ENCODE data around the gene L3MBTL4.

DNA sequence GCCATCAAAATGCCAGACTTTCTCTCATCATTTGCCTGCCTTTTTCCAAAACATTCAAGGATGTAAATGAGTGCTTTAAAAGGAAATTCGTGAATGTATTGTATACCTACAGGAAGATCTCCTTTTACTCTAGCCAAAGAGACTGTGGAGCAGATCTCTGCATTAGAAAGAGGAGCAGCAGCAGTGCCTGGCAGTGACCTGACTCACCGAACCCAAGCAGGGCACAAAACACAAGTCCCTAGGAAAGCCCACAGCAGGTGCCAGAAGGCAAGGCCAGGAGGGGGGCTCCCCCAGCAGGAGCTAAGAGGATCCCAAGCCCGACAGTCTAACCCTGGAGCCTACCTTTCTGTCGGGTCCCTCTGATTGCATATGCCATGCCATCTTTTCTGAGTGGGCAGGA, 47.9 kb downstream of the L3MBTL4 start:
- TF ChIP-seq, protein P1, sequence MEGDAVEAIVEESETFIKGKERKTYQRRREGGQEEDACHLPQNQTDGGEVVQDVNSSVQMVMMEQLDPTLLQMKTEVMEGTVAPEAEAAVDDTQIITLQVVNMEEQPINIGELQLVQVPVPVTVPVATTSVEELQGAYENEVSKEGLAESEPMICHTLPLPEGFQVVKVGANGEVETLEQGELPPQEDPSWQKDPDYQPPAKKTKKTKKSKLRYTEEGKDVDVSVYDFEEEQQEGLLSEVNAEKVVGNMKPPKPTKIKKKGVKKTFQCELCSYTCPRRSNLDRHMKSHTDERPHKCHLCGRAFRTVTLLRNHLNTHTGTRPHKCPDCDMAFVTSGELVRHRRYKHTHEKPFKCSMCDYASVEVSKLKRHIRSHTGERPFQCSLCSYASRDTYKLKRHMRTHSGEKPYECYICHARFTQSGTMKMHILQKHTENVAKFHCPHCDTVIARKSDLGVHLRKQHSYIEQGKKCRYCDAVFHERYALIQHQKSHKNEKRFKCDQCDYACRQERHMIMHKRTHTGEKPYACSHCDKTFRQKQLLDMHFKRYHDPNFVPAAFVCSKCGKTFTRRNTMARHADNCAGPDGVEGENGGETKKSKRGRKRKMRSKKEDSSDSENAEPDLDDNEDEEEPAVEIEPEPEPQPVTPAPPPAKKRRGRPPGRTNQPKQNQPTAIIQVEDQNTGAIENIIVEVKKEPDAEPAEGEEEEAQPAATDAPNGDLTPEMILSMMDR (conservative IDR thresholded peaks at IDR 0.05): no peak
- TF ChIP-seq EZH2 (IDR thresholded peaks at IDR 0.05; ENCODE audit: low read depth): no peak
